ENCODE data around the gene PLA2G4A.

DNA sequence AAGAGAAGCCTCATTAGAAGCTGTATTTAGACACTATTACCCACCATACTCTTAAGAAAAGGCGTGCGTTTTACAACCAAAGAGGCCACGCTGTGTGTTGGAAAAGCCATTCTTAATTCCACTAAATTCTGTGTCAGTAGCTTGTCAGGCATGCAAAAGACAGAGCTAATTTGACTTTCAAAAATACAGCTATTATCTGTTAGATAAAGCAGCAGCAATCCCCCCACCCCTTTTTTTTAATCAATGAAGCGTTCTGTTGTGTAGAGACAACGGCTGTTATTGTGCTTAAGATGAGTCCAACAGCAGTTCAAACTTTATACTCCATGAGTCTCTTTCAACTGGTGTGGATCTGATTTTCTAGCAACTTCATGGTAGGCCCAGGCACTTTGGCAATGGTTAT lies 43.5 kb downstream of the PLA2G4A start:
- no peak for TF ChIP-seq POLR2A (IDR thresholded peaks at IDR 0.05; ENCODE audit: low read depth)
- TF ChIP-seq, protein P1, sequence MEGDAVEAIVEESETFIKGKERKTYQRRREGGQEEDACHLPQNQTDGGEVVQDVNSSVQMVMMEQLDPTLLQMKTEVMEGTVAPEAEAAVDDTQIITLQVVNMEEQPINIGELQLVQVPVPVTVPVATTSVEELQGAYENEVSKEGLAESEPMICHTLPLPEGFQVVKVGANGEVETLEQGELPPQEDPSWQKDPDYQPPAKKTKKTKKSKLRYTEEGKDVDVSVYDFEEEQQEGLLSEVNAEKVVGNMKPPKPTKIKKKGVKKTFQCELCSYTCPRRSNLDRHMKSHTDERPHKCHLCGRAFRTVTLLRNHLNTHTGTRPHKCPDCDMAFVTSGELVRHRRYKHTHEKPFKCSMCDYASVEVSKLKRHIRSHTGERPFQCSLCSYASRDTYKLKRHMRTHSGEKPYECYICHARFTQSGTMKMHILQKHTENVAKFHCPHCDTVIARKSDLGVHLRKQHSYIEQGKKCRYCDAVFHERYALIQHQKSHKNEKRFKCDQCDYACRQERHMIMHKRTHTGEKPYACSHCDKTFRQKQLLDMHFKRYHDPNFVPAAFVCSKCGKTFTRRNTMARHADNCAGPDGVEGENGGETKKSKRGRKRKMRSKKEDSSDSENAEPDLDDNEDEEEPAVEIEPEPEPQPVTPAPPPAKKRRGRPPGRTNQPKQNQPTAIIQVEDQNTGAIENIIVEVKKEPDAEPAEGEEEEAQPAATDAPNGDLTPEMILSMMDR (IDR thresholded peaks at IDR 0.05): no peak
- no peak for TF ChIP-seq EP300 (IDR thresholded peaks at IDR 0.05)
